Left ventricle myocardium inferior (tissue), 1 donor: ENCODE data around the gene F2R. TPM values are rescaled to one million over a fixed set of nuclear protein-coding genes. Genes with fewer than 3 reads are reported as not detected.
"Not testable (repeated sequence)": the region's sequence is repeated elsewhere in the genome, so short reads cannot be mapped to it uniquely, and the experiment has no call there.

Experiments used
- DNase-seq: peaks from one replicate; pipeline ENCODE4 v3.0.0-alpha.2; 2020
- H3K27ac ChIP-seq: fragments of 200-600 bp; replicated peaks from 2 replicates; pipeline ENCODE4 v1.8.0; 2021
- H3K27me3 ChIP-seq: fragments of 200-600 bp; 2 replicates; pipeline ENCODE4 v1.8.0; 2021; ENCODE audit warnings: low read depth
- H3K36me3 ChIP-seq: fragments of 200-600 bp; 2 replicates; pipeline ENCODE4 v1.8.0; 2021
- H3K4me1 ChIP-seq: fragments of 200-600 bp; 2 replicates; pipeline ENCODE4 v1.8.0; 2021
- H3K4me3 ChIP-seq: fragments of 200-600 bp; 2 replicates; pipeline ENCODE4 v1.8.0; 2021; ENCODE audit warnings: mild to moderate bottlenecking, moderate library complexity
- H3K9me3 ChIP-seq: fragments of 200-600 bp; replicated peaks from 2 replicates; pipeline ENCODE4 v1.8.0; 2021
- intact Hi-C: fragments of 100-400 bp; cut with micrococcal nuclease; formaldehyde crosslinking; loops from one replicate; pipeline ENCODE4 v1.11.0; 2022
- total RNA-seq: library from RNA; stranded (reverse); fragmentation: NEBNext Ultra II Directional; extraction: Animal tissue kit (Norgen Biotek cat#: 25700); gene quantifications from one replicate; pipeline ENCODE4 v1.2.1, GENCODE V29; 2021
- TF ChIP-seq, protein P1 (sequence below): fragments of 200-600 bp; IDR thresholded peaks from 2 replicates; pipeline ENCODE4 v1.8.0; 2021; ENCODE audit warnings: antibody characterized with exemption, mild to moderate bottlenecking, borderline replicate concordance
- donor health status: DM: no; HTN: yes; CAD: no; lungs with severe emphysema.

Gene F2R
- total RNA-seq, 1 donor from 2014 or later = 9.4 TPM

DNA sequence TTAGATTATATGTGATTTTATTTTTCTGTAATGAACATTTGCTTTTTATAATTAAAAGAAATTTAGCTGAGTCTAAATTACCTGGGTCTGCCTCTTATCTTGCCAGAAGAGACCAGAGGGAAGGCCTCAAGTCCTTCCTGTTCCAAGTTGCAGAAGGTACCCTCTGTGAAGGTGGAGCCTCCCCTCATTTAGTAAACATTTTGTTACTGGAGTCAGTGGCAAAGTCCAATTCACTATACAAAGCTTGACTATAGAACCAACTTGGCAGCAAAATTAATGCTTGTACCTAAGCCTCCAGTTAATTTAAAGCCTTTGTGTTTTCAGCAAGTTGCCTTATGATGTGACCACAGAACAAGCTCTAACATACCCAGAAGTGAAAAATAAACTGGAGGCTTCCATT is 42.8 kb upstream of the F2R start:
- intact Hi-C loops = no loop called here
- TF ChIP-seq, protein P1, sequence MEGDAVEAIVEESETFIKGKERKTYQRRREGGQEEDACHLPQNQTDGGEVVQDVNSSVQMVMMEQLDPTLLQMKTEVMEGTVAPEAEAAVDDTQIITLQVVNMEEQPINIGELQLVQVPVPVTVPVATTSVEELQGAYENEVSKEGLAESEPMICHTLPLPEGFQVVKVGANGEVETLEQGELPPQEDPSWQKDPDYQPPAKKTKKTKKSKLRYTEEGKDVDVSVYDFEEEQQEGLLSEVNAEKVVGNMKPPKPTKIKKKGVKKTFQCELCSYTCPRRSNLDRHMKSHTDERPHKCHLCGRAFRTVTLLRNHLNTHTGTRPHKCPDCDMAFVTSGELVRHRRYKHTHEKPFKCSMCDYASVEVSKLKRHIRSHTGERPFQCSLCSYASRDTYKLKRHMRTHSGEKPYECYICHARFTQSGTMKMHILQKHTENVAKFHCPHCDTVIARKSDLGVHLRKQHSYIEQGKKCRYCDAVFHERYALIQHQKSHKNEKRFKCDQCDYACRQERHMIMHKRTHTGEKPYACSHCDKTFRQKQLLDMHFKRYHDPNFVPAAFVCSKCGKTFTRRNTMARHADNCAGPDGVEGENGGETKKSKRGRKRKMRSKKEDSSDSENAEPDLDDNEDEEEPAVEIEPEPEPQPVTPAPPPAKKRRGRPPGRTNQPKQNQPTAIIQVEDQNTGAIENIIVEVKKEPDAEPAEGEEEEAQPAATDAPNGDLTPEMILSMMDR = no peak
- no peak overlapping the region for H3K27ac ChIP-seq
- no peak overlapping the region for H3K4me3 ChIP-seq
- no peak for DNase-seq
- no peaks in the 10 kb centered on the region for H3K9me3 ChIP-seq
- no peaks in the 10 kb centered on the region for H3K36me3 ChIP-seq
- H3K4me1 ChIP-seq = no peaks in the 10 kb centered on the region
- H3K27me3 ChIP-seq = no peaks in the 10 kb centered on the region

DNA sequence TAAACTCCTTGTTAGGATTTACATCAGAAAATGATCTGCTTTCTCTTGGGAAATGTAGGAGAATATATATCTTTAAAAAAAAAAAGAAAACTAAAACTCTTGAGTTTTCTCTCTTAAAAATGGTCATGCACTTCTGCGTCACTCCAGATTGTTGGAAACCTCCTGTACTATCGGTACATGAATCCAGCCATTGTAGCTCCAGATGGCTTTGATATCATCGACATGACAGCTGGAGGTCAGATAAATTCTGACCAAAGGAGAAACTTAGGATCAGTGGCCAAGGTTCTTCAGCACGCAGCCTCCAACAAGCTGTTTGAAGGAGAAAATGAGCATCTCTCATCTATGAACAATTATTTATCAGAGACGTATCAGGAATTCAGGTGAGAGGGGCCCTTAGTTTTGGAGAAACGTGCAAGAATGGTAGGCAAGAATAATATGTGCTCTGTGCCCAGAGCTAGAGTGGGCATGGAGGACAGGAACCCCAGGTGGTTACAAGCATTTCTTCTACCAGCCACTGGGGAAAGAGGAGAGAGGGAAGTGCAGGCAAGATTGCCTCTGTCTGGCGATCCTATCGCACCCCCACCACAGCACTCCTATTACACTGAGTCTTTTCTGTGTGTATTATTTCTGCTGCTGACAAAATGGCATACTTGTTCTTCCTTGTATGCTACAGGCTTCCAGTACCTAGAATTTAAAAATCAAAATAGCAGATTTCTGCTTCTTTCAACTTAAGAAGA is 41.4 kb upstream of the F2R start:
- no peaks in the 10 kb centered on the region for H3K27me3 ChIP-seq
- peaks cover 9% of the 10 kb centered on the region for H3K4me1 ChIP-seq
- TF ChIP-seq, protein P1 = no peak
- no peaks in the 10 kb centered on the region for H3K9me3 ChIP-seq
- peak overlapping the region; percentile 57 for H3K27ac ChIP-seq
- peak overlapping the region; percentile 36 for H3K4me3 ChIP-seq
- no peak for DNase-seq
- H3K36me3 ChIP-seq = no peaks in the 10 kb centered on the region
- intact Hi-C loops = no loop called here

DNA sequence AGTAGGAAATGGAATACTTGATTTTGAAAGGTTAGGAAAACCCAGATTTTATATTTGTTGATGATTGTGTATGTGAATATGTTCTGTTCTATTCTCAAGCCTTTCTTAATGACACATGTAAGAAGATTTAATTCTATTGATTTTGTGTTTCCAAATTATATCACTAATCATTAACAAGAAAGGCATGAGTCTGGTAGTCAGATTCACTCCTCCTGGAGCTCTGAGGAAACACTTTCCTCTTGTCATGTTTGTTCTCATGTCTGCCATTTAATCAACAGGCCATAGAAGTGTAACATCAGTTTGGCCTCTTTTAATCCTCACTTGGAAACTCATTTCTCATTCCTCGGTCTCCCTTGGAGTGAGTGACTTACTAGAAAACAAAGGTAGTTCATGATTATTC is 40.6 kb upstream of the F2R start:
- Histone ChIP-seq H3K36me3 (no peaks in the 10 kb centered on the region), H3K4me3 (peak overlapping the region; percentile 36), H3K4me1 (peaks cover 14% of the 10 kb centered on the region), H3K27ac (peak overlapping the region; percentile 57), H3K9me3 (no peaks in the 10 kb centered on the region), H3K27me3 (no peaks in the 10 kb centered on the region)
- TF ChIP-seq, protein P1 = no peak
- intact Hi-C loops = no loop called here
- no peak for DNase-seq

DNA sequence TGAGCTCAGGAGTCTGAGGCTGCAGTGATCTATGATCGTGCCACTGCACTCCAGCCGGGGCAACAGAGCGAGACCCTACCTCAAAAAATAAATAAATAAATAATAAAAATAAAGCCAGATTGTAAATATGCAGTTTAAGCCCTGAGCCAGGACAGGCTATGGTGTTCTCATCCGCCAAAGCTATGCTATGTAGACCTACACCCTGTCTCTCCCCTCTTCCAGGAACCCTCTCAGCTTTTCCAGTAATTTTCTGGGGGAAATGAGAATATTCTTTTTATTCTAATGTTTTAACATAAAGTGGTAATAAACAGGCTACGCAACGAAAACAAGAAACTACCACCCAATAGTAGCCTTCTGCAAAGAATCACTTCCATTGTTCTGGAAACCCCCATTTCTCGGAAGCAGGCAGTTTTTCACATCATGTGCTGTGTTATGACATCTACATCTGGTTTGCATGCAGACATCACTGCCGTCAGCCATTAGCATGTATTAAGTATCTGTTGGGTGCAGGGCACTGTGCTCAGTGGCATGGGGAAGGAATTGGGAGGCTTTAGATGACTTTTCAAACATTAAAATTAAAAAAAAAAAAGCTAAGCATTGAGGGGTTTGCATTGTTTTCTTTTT is 38.0 kb upstream of the F2R start:
- H3K27me3 ChIP-seq = no peaks in the 10 kb centered on the region
- no peaks in the 10 kb centered on the region for H3K36me3 ChIP-seq
- no peak overlapping the region for H3K4me3 ChIP-seq
- DNase-seq = no peak
- no peaks in the 10 kb centered on the region for H3K9me3 ChIP-seq
- intact Hi-C loops = no loop called here
- peaks cover 14% of the 10 kb centered on the region for H3K4me1 ChIP-seq
- peak overlapping the region; percentile 53 for H3K27ac ChIP-seq
- TF ChIP-seq, protein P1 = no peak

DNA sequence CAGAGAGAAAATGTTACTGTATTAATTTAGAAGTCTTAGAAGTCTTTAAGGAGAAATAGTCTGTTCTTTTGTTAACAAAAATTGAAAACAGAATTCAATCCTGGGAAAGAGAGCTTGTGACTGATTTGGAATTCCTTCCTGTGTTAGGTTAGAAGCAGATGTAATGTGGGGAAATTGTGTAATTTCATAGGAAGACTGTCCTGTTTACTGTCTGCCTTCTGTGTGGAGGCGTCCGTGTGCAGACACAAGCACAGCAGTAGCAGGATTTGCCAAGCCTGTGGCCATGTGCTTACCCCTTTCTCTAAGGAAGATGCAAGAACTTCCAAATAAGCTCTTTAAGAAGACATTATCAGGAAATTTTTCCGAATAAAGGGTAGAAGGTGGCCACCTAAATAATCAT is 36.7 kb upstream of the F2R start:
- Histone ChIP-seq H3K9me3 (no peaks in the 10 kb centered on the region), H3K27me3 (no peaks in the 10 kb centered on the region), H3K4me1 (peaks cover 16% of the 10 kb centered on the region), H3K27ac (peak overlapping the region; percentile 53), H3K4me3 (no peak overlapping the region), H3K36me3 (no peaks in the 10 kb centered on the region)
- DNase-seq = peak; percentile 32
- TF ChIP-seq, protein P1 = no peak
- intact Hi-C loops = no loop called here

DNA sequence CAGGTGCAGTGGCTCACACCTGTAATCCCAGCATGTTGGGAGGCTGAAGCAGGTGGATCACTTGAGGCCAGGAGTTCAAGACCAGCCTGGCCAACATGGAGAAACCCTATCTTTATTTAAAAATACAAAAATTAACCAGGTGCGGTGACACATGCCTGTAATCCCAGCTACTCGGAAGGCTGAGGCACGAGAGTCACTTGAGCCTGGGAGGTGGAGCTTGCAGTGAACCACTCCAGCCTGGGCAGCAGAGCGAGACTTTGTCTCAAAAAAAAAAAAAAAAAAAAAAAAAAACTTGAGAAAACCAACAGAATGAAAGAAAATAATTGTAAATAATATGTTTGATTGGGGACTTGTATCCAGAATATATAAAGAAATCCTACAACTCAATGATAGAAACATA is 35.1 kb upstream of the F2R start:
- peak overlapping the region; percentile 49 for H3K27ac ChIP-seq

More for the DNA sequence above, 35.1 kb upstream of the F2R start:
- H3K27me3 ChIP-seq, DNase-seq, H3K4me3 ChIP-seq, H3K36me3 ChIP-seq, intact Hi-C loops, H3K9me3 ChIP-seq: not testable (repeated sequence)
- H3K4me1 ChIP-seq = peaks cover 25% of the 10 kb centered on the region
